GM12892 (cell line): ENCODE data around the gene UBTD2.
A peak's percentile ranks its signal among the peaks of the same experiment; 100 is the strongest.

ENCODE experiments used
- POLR2A ChIP-seq: IDR thresholded peaks from 2 replicates; pipeline ENCODE4 v1.6.1; 2011; ENCODE audit warnings: low read depth, low read length, control low read depth
- POLR2AphosphoS5 ChIP-seq: IDR thresholded peaks from 2 replicates; pipeline ENCODE4 v1.6.1; 2011; ENCODE audit warnings: low read depth, low read length, control low read depth
- TAF1 ChIP-seq: IDR thresholded peaks from 2 replicates; pipeline ENCODE4 v1.6.1; 2011; ENCODE audit warnings: low read depth, mild to moderate bottlenecking, control low read depth, low read length, borderline replicate concordance

DNA sequence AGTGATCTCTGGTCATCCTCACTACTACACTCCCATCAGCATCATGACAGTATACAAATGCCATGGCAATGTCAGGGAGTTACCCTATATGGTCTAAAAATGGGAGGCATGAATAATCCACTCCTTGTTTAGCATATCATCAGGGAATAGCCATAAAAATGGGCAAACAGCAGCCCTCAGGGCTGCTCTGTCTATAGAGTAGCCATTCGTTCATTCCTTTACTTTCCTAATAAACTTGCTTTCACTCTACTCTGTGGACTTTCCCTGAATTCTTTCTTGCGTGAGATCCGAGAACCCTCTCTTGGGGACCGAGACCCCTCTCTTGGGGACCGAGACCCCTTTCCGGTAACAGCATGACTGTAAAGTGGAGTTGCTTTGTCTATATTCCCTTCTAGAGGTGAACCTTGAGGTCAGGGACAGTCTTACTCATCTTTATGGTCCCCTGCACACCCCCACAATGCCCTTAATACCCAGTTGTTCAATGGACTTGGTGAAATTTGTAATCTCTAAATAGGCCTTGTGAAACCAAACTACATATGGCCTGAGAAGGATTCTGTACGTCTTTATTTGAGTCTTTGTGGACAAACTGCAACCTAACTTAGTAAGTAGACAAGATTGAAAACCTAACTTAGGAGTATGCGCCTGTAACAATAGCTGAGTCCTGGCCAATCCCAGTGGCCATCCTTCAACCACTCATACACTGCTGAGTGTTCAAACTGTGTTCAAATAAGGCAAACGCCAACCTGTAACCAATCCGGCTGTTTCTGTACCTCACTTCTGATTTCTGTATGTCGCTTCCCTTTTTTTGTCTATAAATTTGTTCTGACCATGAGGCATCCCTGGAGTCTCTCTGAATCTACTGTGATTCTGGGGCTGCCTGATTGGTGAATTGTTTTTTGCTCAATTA is 32.3 kb upstream of the UBTD2 start:
- TF ChIP-seq POLR2AphosphoS5, result peak; percentile 39; the same call in 1 of the 2 replicates
- no peak for TF ChIP-seq POLR2A
- no peak for TF ChIP-seq TAF1
